ENCODE results near the gene N4BP2L2. TPM values are rescaled to one million over a fixed set of nuclear protein-coding genes. Genes with fewer than 3 reads are reported as not detected.

Gene N4BP2L2
- total and polyA plus RNA-seq, 8 donors = 25.5 to 232 (median 123) TPM

GRCh38 chr13:32385410-32385809 is 153.2 kb downstream of the N4BP2L2 start:
- H3K4me1 ChIP-seq = no peaks in the 10 kb centered on the region

GRCh38 chr13:32384702-32385101 is 153.9 kb downstream of the N4BP2L2 start:
- H3K4me1 ChIP-seq = no peaks in the 10 kb centered on the region
- no peak for DNase-seq
- no peaks in the 10 kb centered on the region for H3K27me3 ChIP-seq
- no peak overlapping the region for H3K27ac ChIP-seq
- H3K36me3 ChIP-seq = no peaks in the 10 kb centered on the region
- TF ChIP-seq CTCF (IDR thresholded peaks at IDR 0.05) (no peak), EP300 (IDR thresholded peaks at IDR 0.05) (no peak), POLR2A (IDR thresholded peaks at IDR 0.05) (no peak), POLR2AphosphoS5 (IDR thresholded peaks at IDR 0.05) (no peak)
- WGBS, 5 donors = 66 to 83% (median 77%) methylated on average over 2 of the region's 2 CpGs
- intact Hi-C loops (cut with DNase I; ENCODE audit: low total_unique reads) = loop anchor here (10.0 kb wide), 1 partner anchor 190 kb away; no protein-coding TSS in a partner anchor
- H3K9me3 ChIP-seq = no peaks in the 10 kb centered on the region
- no peak overlapping the region for H3K4me3 ChIP-seq

More at GRCh38 chr13:32385410-32385809, 153.2 kb downstream of the N4BP2L2 start:
- no peak for DNase-seq
- H3K27me3 ChIP-seq = no peaks in the 10 kb centered on the region
- no peaks in the 10 kb centered on the region for H3K36me3 ChIP-seq
- intact Hi-C loops (cut with DNase I; ENCODE audit: low total_unique reads) = loop anchor here (10.0 kb wide), 1 partner anchor 189 kb away; no protein-coding TSS in a partner anchor
- H3K27ac ChIP-seq = no peak overlapping the region
- H3K9me3 ChIP-seq = no peaks in the 10 kb centered on the region
- TF ChIP-seq POLR2AphosphoS5 (IDR thresholded peaks at IDR 0.05) (no peak), CTCF (IDR thresholded peaks at IDR 0.05) (no peak), POLR2A (IDR thresholded peaks at IDR 0.05) (no peak), EP300 (IDR thresholded peaks at IDR 0.05) (no peak)
- H3K4me3 ChIP-seq = no peak overlapping the region

- no peak for DNase-seq
- H3K4me1 ChIP-seq = no peaks in the 10 kb centered on the region
- 86 to 91% (median 89%) methylated on average over 5 of the region's 5 CpGs for WGBS, 5 donors
- H3K27ac ChIP-seq = no peak overlapping the region
- TF ChIP-seq POLR2AphosphoS5 (IDR thresholded peaks at IDR 0.05) = no peak
- no peak for TF ChIP-seq CTCF (IDR thresholded peaks at IDR 0.05)
- TF ChIP-seq EP300 (IDR thresholded peaks at IDR 0.05) = no peak
- TF ChIP-seq POLR2A (IDR thresholded peaks at IDR 0.05) = no peak
- no peaks in the 10 kb centered on the region for H3K9me3 ChIP-seq
- no peaks in the 10 kb centered on the region for H3K27me3 ChIP-seq
- no peak overlapping the region for H3K4me3 ChIP-seq
- intact Hi-C loops (cut with DNase I; ENCODE audit: low total_unique reads) = loop anchor here (10.0 kb wide), 1 partner anchor 191 kb away; no protein-coding TSS in a partner anchor
- no peaks in the 10 kb centered on the region for H3K36me3 ChIP-seq
These were observed 154.6 kb downstream of the N4BP2L2 start for GRCh38 chr13:32383836-32384618.

Small RNA genes lying within 50 kb of the gene (small RNA-seq; reads per million reads assigned to genes)
- gene RF00190 = 0 reads per million in 4 donors

Other genes starting within 250 kb of the N4BP2L2 start
- gene ZAR1L, start 223.4 kb downstream of the N4BP2L2 start, total RNA-seq = not detected
- gene ZAR1L, start 223.4 kb downstream of the N4BP2L2 start, polyA plus RNA-seq = not detected
- gene BRCA2, start 223.3 kb downstream of the N4BP2L2 start, total RNA-seq = 10 to 100 TPM in 1 of 5 donors, 1 to 10 TPM in 2, under 1 TPM in 2; 0.58 to 16.2 (median 4.6) TPM
- 1 to 10 TPM in 2 of 3 donors, under 1 TPM in 1; 0.53 to 1.2 (median 1.1) TPM for gene BRCA2, start 223.3 kb downstream of the N4BP2L2 start, polyA plus RNA-seq
- 10 to 100 TPM; 13.9 to 46.1 (median 28.8) TPM for gene N4BP2L1, start 110.7 kb downstream of the N4BP2L2 start, total RNA-seq
- 10 to 100 TPM in 1 of 3 donors, 1 to 10 TPM in 2; 4.9 to 14.2 (median 6.4) TPM for gene N4BP2L1, start 110.7 kb downstream of the N4BP2L2 start, polyA plus RNA-seq
- gene PDS5B, start 47.7 kb upstream of the N4BP2L2 start, total RNA-seq = 100 to 1,000 TPM in 1 of 5 donors, 10 to 100 TPM in 4; 10.5 to 121 (median 50.1) TPM
- 10 to 100 TPM in 1 of 3 donors, 1 to 10 TPM in 2; 4.3 to 10.4 (median 7.0) TPM for gene PDS5B, start 47.7 kb upstream of the N4BP2L2 start, polyA plus RNA-seq

All from stomach (tissue), 9 donors.